ENCODE measurements around the gene SYTL3. TPM values are rescaled to one million over a fixed set of nuclear protein-coding genes. Genes with fewer than 3 reads are reported as not detected.

The SYTL3 gene
- total and polyA plus RNA-seq, 10 of the 15 experiments (the other 5 are each of a cell fraction or from before 2014, with no cell fraction given), result 3.3 to 12.1 (median 6.9) TPM

GRCh38 chr6:158667360-158667981 is 17.6 kb downstream of the SYTL3 start:
- no peaks in the 10 kb centered on the region; a peak in 2 of 4 replicates for H3K36me3 ChIP-seq (ENCODE audit: control insufficient read depth in 2 of 2, insufficient read depth in 2 of 2, low read length in 1 of 2)
- in situ Hi-C loops (cut with MboI), result no loop called here
- no peaks in the 10 kb centered on the region for H3K9me3 ChIP-seq (replicated peaks; ENCODE audit: control insufficient read depth, insufficient read depth, low read length)
- H3K27me3 ChIP-seq (replicated peaks in 1 of 2; ENCODE audit: control insufficient read depth in 2 of 2, insufficient read depth in 2 of 2, low read length in 1 of 2), result no peaks in the 10 kb centered on the region
- no peak overlapping the region for H3K9ac ChIP-seq (ENCODE audit: control insufficient read depth, insufficient read depth, low read length)
- H4K20me1 ChIP-seq (ENCODE audit: control insufficient read depth, insufficient read depth), result no peaks in the 10 kb centered on the region
- no TSS peak for BruUV-seq (replicated peaks)
- ChIA-PET CTCF (interaction anchor here (0.6 to 1.7 kb wide), 6 partner anchors 8 to 455 kb away, joined by 3 to 6 read pairs (median 4); partner anchors contain the start of gene DYNLT1), RAD21 (ENCODE audit: unreplicated experiment) (interaction anchor here (1.0 kb wide), 1 partner anchor 23 kb away, joined by 4 read pairs; the partner anchor contains the start of gene DYNLT1), SMC1A (ENCODE audit: uncharacterized antibody, unreplicated experiment) (interaction anchor here (1.1 to 3.2 kb wide), 2 partner anchors 18 to 23 kb away, joined by 4 to 16 read pairs; partner anchors contain the start of gene SYTL3), POLR2A (interaction anchor here (0.6 to 2.9 kb wide), 5 partner anchors 14 to 205 kb away, joined by 4 to 13 read pairs (median 8); partner anchors contain the start of gene SYTL3)
- peak overlapping the region; percentile 28 for H3K4me2 ChIP-seq (ENCODE audit: control insufficient read depth, insufficient read depth)
- DNase-seq (ENCODE audit: low read depth, low spot score) (no peak), ATAC-seq (peak; percentile 62), FAIRE-seq (no peak)
- H3K79me2 ChIP-seq (ENCODE audit: control insufficient read depth, insufficient read depth, low read length), result no peaks in the 10 kb centered on the region
- TF ChIP-seq SPI1 (IDR thresholded peaks at IDR 0.05; ENCODE audit: borderline replicate concordance, insufficient read depth, low read depth, low read length) (peak; percentile 88), NR2C1 (IDR thresholded peaks at IDR 0.05) (no peak), SRF (IDR thresholded peaks at IDR 0.05; ENCODE audit: low read depth in 2 of 2, low read length in 2 of 2) (0 out of 4 replicates have a peak, but pooled peaks of 1 of the 2 experiments have one; percentile 32)
- peak overlapping the region; percentile 8; the same call in 1 of the 2 replicates for H3K4me3 ChIP-seq
- peak overlapping the region; percentile 12; the same call in 1 of the 2 replicates for H2AFZ ChIP-seq (ENCODE audit: control insufficient read depth, low read depth, low read length)
- intact Hi-C loops (cut with micrococcal nuclease; ENCODE audit: unreplicated experiment), result no loop called here
- 50% methylated on average over 8 of the region's 8 CpGs for WGBS (ENCODE audit: insufficient coverage, insufficient replicate concordance, low lambda C conversion rate, missing lambda C conversion rate)
- H3K4me1 ChIP-seq (ENCODE audit: control insufficient read depth, insufficient read depth, low read length), result peaks cover 11% of the 10 kb centered on the region; the same call in 1 of the 2 replicates
- peak overlapping the region; percentile 36; the same call in 1 of the 2 replicates for H3K27ac ChIP-seq (ENCODE audit: control insufficient read depth, insufficient read depth)

GRCh38 chr6:158668707-158669103 is 18.9 kb downstream of the SYTL3 start:
- peaks cover 11% of the 10 kb centered on the region; the same call in 1 of the 2 replicates for H3K4me1 ChIP-seq (ENCODE audit: control insufficient read depth, insufficient read depth, low read length)
- H3K9ac ChIP-seq (ENCODE audit: control insufficient read depth, insufficient read depth, low read length), result no peak overlapping the region
- H3K79me2 ChIP-seq (ENCODE audit: control insufficient read depth, insufficient read depth, low read length), result no peaks in the 10 kb centered on the region
- no peaks in the 10 kb centered on the region for H3K9me3 ChIP-seq (replicated peaks; ENCODE audit: control insufficient read depth, insufficient read depth, low read length)
- FAIRE-seq (peak; percentile 23), ATAC-seq (no peak), DNase-seq (ENCODE audit: low read depth, low spot score) (no peak)
- no peak overlapping the region for H3K4me2 ChIP-seq (ENCODE audit: control insufficient read depth, insufficient read depth)
- SMC1A ChIA-PET (ENCODE audit: uncharacterized antibody, unreplicated experiment), result interaction anchor here (0.6 to 1.3 kb wide), 3 partner anchors 23 to 45 kb away, joined by 3 to 8 read pairs (median 3); no protein-coding TSS in a partner anchor
- no peaks in the 10 kb centered on the region; a peak in 2 of 4 replicates for H3K36me3 ChIP-seq (ENCODE audit: control insufficient read depth in 2 of 2, insufficient read depth in 2 of 2, low read length in 1 of 2)
- no peaks in the 10 kb centered on the region for H4K20me1 ChIP-seq (ENCODE audit: control insufficient read depth, insufficient read depth)
- POLR2A ChIA-PET, result no interaction called here
- intact Hi-C loops (cut with micrococcal nuclease; ENCODE audit: unreplicated experiment) (no loop called here), in situ Hi-C loops (cut with MboI) (no loop called here)
- CTCF ChIA-PET, result interaction anchor here (1.5 kb wide), 1 partner anchor 9 kb away, joined by 9 read pairs; no protein-coding TSS in a partner anchor
- H2AFZ ChIP-seq (ENCODE audit: control insufficient read depth, low read depth, low read length), result no peak overlapping the region
- H3K27me3 ChIP-seq (replicated peaks in 1 of 2; ENCODE audit: control insufficient read depth in 2 of 2, insufficient read depth in 2 of 2, low read length in 1 of 2), result no peaks in the 10 kb centered on the region
- 80% methylated on average over 7 of the region's 7 CpGs for WGBS (ENCODE audit: insufficient coverage, insufficient replicate concordance, low lambda C conversion rate, missing lambda C conversion rate)
- no peak overlapping the region for H3K4me3 ChIP-seq
- TF ChIP-seq EED (IDR thresholded peaks at IDR 0.05; ENCODE audit: low read depth), result no peak
- no peak overlapping the region for H3K27ac ChIP-seq (ENCODE audit: control insufficient read depth, insufficient read depth)
- RAD21 ChIA-PET (ENCODE audit: unreplicated experiment), result interaction anchor here (1.6 kb wide), 1 partner anchor 22 kb away, joined by 6 read pairs; no protein-coding TSS in a partner anchor
- no TSS peak for BruUV-seq (replicated peaks)

Measured in GM12878 (cell line).